ENCODE results near the gene BPTF.
"Not testable (repeated sequence)": the region's sequence is repeated elsewhere in the genome, so short reads cannot be mapped to it uniquely, and the experiment has no call there.

BPTF gene

GRCh38 chr17:68013385-68013784 is 188.1 kb downstream of the BPTF start:
- H3K9me3 ChIP-seq (ENCODE audit: severe bottlenecking), result no peaks in the 10 kb centered on the region
- no peaks in the 10 kb centered on the region for H3K27me3 ChIP-seq (ENCODE audit: insufficient read depth, poor library complexity, severe bottlenecking)
- H3K27ac ChIP-seq (ENCODE audit: poor library complexity, severe bottlenecking), result no peak overlapping the region
- no peaks in the 10 kb centered on the region for H3K4me1 ChIP-seq (ENCODE audit: insufficient read depth, poor library complexity, severe bottlenecking)
- no peak overlapping the region for H3K4me3 ChIP-seq (ENCODE audit: severe bottlenecking)
- no peaks in the 10 kb centered on the region for H3K36me3 ChIP-seq (ENCODE audit: low read depth)
- TF ChIP-seq, protein P1, sequence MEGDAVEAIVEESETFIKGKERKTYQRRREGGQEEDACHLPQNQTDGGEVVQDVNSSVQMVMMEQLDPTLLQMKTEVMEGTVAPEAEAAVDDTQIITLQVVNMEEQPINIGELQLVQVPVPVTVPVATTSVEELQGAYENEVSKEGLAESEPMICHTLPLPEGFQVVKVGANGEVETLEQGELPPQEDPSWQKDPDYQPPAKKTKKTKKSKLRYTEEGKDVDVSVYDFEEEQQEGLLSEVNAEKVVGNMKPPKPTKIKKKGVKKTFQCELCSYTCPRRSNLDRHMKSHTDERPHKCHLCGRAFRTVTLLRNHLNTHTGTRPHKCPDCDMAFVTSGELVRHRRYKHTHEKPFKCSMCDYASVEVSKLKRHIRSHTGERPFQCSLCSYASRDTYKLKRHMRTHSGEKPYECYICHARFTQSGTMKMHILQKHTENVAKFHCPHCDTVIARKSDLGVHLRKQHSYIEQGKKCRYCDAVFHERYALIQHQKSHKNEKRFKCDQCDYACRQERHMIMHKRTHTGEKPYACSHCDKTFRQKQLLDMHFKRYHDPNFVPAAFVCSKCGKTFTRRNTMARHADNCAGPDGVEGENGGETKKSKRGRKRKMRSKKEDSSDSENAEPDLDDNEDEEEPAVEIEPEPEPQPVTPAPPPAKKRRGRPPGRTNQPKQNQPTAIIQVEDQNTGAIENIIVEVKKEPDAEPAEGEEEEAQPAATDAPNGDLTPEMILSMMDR (IDR thresholded peaks at IDR 0.05; ENCODE audit: poor library complexity, severe bottlenecking), result no peak
- ATAC-seq (ENCODE audit: low read depth) (no peak), DNase-seq (ENCODE audit: low spot score) (no peak)

- H3K9me3 ChIP-seq (ENCODE audit: severe bottlenecking), result no peaks in the 10 kb centered on the region
- H3K4me1 ChIP-seq (ENCODE audit: insufficient read depth, poor library complexity, severe bottlenecking), result no peaks in the 10 kb centered on the region
- H3K27me3 ChIP-seq (ENCODE audit: insufficient read depth, poor library complexity, severe bottlenecking), result no peaks in the 10 kb centered on the region
- ATAC-seq (ENCODE audit: low read depth), result no peak
- no peak overlapping the region for H3K4me3 ChIP-seq (ENCODE audit: severe bottlenecking)
- H3K36me3 ChIP-seq (ENCODE audit: low read depth), result no peaks in the 10 kb centered on the region
- TF ChIP-seq, protein P1 (IDR thresholded peaks at IDR 0.05; ENCODE audit: poor library complexity, severe bottlenecking), result no peak
- DNase-seq (ENCODE audit: low spot score), result no peak
- H3K27ac ChIP-seq (ENCODE audit: poor library complexity, severe bottlenecking), result no peak overlapping the region
Observed at GRCh38 chr17:68015081-68015723, 189.9 kb downstream of the BPTF start.

- no peaks in the 10 kb centered on the region for H3K9me3 ChIP-seq (ENCODE audit: severe bottlenecking)
- no peaks in the 10 kb centered on the region for H3K27me3 ChIP-seq (ENCODE audit: insufficient read depth, poor library complexity, severe bottlenecking)
- no peaks in the 10 kb centered on the region for H3K36me3 ChIP-seq (ENCODE audit: low read depth)
- H3K27ac ChIP-seq (ENCODE audit: poor library complexity, severe bottlenecking), result no peak overlapping the region
- DNase-seq (ENCODE audit: low spot score) (no peak), ATAC-seq (ENCODE audit: low read depth) (no peak)
- peaks cover 3% of the 10 kb centered on the region for H3K4me1 ChIP-seq (ENCODE audit: insufficient read depth, poor library complexity, severe bottlenecking)
- H3K4me3 ChIP-seq (ENCODE audit: severe bottlenecking), result no peak overlapping the region
- TF ChIP-seq, protein P1 (IDR thresholded peaks at IDR 0.05; ENCODE audit: poor library complexity, severe bottlenecking), result no peak
Observed at GRCh38 chr17:68016838-68017237, 191.5 kb downstream of the BPTF start.

GRCh38 chr17:68018493-68018892 is 193.2 kb downstream of the BPTF start:
- H3K27me3 ChIP-seq (ENCODE audit: insufficient read depth, poor library complexity, severe bottlenecking); ATAC-seq (ENCODE audit: low read depth); H3K4me1 ChIP-seq (ENCODE audit: insufficient read depth, poor library complexity, severe bottlenecking); H3K4me3 ChIP-seq (ENCODE audit: severe bottlenecking); DNase-seq (ENCODE audit: low spot score); H3K36me3 ChIP-seq (ENCODE audit: low read depth); H3K27ac ChIP-seq (ENCODE audit: poor library complexity, severe bottlenecking); H3K9me3 ChIP-seq (ENCODE audit: severe bottlenecking): not testable (repeated sequence)

DNA sequence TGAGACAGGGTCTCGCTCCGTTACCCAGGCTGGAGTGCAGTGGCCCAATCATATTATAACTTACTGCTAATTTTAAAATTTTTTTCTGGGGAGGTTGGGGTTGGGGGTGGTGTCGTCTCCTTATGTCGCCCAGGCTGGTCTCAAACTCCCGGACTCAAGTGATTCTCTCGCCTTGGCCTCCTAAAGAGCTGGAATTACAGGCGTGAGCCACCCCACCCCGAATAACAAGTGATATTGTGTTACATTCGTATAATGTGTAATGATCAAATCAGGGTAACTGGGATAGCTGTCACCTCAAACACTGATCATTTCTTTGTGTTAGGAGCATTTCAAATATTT is 194.0 kb downstream of the BPTF start:
- H3K27ac ChIP-seq (ENCODE audit: poor library complexity, severe bottlenecking), result no peak overlapping the region
- ATAC-seq (ENCODE audit: low read depth) (no peak), DNase-seq (ENCODE audit: low spot score) (no peak)
- no peak overlapping the region for H3K4me3 ChIP-seq (ENCODE audit: severe bottlenecking)
- H3K36me3 ChIP-seq (ENCODE audit: low read depth), result no peaks in the 10 kb centered on the region
- H3K9me3 ChIP-seq (ENCODE audit: severe bottlenecking), result no peaks in the 10 kb centered on the region
- no peaks in the 10 kb centered on the region for H3K27me3 ChIP-seq (ENCODE audit: insufficient read depth, poor library complexity, severe bottlenecking)
- TF ChIP-seq, protein P1 (IDR thresholded peaks at IDR 0.05; ENCODE audit: poor library complexity, severe bottlenecking), result no peak
- peaks cover 3% of the 10 kb centered on the region for H3K4me1 ChIP-seq (ENCODE audit: insufficient read depth, poor library complexity, severe bottlenecking)

Data from RWPE2 (cell line).